ENCODE results near the gene ATR.
"Not testable (repeated sequence)": the region's sequence is repeated elsewhere in the genome, so short reads cannot be mapped to it uniquely, and the experiment has no call there.

The ATR gene

DNA sequence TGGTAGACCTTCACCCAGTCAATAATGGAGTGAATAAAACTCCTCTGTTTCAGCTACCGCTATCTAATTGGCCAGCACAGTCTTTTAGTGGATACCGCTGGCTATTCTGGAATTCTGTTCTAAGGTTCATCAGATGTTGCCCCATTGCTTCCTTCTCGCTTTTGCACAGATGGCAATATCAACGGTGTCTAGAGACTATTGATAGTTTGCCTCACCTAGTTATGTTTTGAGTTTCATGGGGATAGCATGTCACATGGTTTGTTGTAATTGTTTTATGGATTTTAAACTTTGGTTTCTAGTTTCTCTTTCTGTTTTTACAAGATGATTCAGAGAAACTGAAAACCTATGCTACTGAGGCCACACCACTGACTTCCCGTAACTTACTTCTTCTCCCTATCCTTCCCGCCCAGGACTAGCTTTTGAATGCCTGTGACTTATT is 132.7 kb downstream of the ATR start:
- peak; percentile 80 for DNase-seq

DNA sequence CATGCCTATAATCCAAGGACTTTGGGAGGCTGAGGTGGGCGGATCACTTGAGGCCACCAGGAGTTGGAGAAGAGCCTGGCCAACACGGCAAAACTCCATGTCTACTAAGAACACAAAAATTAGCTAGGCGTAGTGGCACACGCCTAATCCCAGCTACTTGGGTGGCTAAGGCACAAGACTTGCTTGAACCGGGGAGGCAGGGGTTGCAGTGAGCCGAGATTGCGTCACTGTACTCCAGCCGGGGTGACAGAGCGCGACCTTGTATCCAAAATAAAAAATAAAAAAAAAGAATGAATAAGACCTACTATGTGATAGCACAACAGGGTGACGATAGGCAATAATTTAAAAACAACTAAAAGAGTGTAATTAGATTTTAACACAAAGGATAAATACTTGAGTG is 134.2 kb downstream of the ATR start:
- no peak for DNase-seq

GRCh38 chr3:142443060-142443459 is 135.5 kb downstream of the ATR start:
- not testable (repeated sequence) for DNase-seq

DNA sequence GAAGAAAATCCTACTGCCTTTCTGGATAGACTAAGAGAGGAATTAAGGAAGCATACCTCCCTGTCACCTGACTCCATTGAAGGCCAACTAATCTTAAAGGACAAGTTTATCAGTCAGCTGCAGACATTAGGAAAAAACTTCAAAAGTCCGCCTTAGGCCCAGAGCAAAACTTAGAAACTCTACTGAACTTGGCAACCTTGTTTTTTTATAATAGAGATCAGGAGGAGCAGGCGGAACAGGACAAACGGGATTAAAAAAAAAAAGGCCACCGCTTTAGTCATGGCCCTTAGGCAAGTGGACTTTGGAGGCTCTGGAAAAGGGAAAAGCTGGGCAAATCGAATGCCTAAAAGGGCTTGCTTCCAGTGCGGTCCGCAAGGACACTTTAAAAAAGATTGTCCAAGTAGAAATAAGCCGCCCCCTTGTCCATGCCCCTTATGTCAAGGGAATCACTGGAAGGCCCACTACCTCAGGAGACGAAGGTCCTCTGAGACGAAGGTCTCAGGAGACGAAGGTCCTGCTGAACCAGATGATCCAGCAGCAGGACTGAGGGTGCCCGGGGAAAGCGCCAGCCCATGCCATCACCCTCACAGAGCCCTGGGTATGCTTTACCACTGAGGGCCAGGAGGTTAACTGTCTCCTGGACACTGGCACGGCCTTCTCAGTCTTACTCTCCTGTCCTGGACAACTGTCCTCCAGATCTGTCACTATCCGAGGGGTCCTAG is 138.9 kb downstream of the ATR start:
- not testable (repeated sequence) for DNase-seq

DNA sequence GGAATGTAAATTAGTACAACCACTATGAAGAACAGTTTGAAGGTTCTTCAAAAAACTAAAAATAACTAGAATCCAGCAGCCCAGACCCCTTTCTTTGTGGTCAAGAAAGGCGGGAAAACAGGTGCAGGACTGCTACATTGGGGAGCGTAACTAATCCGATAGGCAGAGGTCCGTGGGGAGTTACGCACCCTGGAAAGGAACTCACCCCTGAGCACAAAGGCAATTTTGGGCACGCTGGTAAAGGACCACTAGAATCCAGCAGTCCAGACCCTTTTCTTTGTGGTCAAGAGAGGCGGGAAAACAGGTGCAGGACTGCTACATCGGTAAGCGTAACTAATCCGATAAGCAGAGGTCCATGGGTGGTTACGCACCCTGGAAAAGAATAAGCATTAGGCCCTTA is 140.4 kb downstream of the ATR start:
- not testable (repeated sequence) for DNase-seq

GRCh38 chr3:142436951-142437585 is 141.5 kb downstream of the ATR start:
- DNase-seq, result no peak

DNA sequence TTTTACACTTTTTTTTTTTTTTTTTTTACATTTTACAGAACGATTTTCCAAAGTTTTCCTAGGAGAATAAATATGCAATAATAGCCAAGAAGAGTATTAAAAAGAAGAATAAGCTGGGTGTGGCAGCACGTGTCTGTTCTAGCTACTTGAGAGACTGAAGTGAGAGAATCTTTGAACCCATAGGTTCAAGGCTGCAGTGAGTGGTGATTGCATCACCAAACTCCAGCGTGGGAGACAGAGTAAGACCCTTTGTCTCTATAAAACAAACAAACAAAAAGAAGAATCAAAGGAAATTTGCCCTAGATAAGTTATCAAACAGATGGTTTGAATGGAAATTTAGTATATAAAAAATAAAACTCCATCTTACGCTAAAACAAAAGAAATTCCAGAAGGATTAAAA is 144.0 kb downstream of the ATR start:
- DNase-seq, result no peak

DNA sequence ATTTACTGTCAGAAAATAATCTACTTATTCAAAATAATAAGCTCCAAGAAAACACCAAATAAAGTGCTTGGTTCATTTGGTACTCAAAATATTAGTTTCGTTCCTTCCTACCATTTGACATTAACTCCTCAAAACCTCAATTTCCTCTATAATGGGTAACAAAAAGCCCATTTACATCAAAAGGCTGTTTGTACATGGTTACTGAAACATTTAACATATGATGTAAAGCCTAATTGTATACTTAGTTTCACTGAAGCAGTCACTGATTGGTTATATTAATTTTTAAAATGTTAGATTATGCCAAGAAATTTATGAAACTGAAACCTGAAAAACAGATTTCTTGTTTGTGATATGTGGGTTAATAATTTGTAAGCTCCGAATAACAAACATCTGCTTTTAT is 145.4 kb downstream of the ATR start:
- no peak for DNase-seq

GRCh38 chr3:142429582-142429981 is 149.0 kb downstream of the ATR start:
- peak; percentile 5 for DNase-seq

DNA sequence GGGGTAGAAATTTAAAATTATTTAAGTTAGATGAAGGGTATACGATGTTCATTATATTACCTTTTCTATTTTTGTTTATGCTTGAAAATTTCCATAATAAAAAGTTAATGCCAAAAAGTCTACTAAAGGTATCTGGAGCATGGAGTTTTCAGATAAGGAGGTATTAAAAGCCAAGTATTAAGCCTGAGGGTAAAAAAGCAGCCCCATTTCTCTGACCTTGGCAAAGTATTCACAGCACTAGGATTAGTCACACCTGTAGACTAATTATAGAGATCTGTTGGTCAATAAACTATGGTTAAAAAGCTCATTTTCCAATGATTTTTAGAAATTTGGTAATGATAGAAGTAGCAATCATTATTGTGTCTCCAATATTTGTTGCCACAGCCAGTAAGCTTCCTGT is 153.8 kb downstream of the ATR start:
- DNase-seq, result no peak

- DNase-seq, result no peak
Observed at GRCh38 chr3:142418926-142419592, 159.5 kb downstream of the ATR start.

DNA sequence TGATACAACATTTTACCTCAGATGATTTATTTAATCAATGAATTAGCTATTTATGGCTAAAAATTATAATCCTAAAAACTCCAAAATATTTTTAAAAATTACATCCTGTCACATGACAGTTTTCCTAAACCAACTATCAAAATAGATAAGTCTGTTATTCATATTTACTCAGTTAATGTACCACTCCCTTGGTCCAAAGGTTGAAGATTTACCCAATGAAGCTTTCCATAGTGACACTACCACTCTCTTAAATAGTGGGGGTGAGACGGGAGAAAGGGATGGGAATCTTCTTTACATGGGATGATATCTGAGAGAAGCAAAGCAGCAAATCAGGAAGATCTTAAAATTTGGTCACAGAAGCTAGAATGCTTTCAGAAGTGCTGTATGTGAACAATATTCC is 161.2 kb downstream of the ATR start:
- no peak for DNase-seq

DNA sequence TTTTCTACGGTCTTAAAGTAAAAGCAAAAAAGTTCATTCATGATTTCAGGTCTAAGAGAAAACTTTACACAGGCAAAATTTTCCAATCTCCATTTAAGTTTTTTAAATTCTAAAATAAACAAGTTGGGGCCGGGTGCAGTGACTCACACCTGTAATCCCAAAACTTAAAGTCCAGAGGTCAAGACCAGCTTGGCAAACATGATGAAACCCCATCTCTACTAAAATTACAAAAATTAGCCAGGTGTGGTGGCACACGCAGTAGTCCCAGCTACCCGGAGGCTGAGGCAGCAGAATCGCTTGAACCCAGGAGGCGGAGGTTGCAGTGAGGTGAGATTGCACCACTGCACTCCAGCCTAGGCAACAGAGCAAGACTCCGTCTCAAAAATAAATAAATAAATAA is 178.0 kb downstream of the ATR start:
- DNase-seq, result not testable (repeated sequence)

Data from activated CD4-positive, alpha-beta T cell treated with anti-CD3 and anti-CD28 coated beads, Interleukin-10, Interleukin-2, amounts not matched to agents 100 ng/mL and 50 ng/mL, durations not matched to agents 16 hours and 8 hours (primary cell).